ENCODE results near the gene MAST4. TPM values are rescaled to one million over a fixed set of nuclear protein-coding genes. Genes with fewer than 3 reads are reported as not detected.

Gene MAST4
- total and polyA plus RNA-seq, 2 experiments from 2014 or later, result 4.2 to 6.0 TPM

DNA sequence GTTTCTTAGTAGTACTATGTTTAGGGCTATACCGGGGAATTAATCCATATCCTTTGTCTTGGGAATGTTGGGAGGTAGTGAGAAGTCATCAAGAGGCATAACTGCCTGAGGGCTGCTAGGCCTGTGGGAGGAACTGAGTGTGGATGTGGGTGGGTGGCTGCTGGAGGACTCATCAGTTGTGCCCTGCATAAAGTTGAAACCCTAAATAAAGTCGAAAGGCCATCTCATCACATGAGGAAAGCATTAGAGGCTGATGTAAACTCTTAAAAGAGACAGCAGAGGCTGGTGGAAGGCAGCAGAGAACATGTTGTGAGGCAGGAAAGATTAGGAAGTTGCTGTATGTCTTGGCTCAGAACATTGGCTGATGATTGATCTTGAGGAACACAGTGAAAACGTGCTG lies 143.8 kb downstream of the MAST4 start:
- H3K9ac ChIP-seq, result no peak overlapping the region
- no peaks in the 10 kb centered on the region for H3K36me3 ChIP-seq (ENCODE audit: low read depth)
- H3K27me3 ChIP-seq (replicated peaks; ENCODE audit: insufficient read depth), result no peaks in the 10 kb centered on the region
- WGBS, 2 experiments (ENCODE audit: low coverage in 1 of 2, low lambda C conversion rate in 2 of 2, missing lambda C conversion rate in 2 of 2), result 43 to 47% methylated on average over 3 of the region's 3 CpGs
- no peak overlapping the region for H3K4me3 ChIP-seq
- H3K79me2 ChIP-seq (ENCODE audit: insufficient read depth), result no peaks in the 10 kb centered on the region
- H3F3A ChIP-seq (ENCODE audit: insufficient read depth), result peaks cover 11% of the 10 kb centered on the region
- no peaks in the 10 kb centered on the region for H4K20me1 ChIP-seq (ENCODE audit: insufficient read depth)
- 0 out of 2 replicates have a peak overlapping the region, but pooled peaks have one; percentile 10 for H2AFZ ChIP-seq
- in situ Hi-C loops (cut with MboI), result no loop called here
- no peaks in the 10 kb centered on the region for H3K9me3 ChIP-seq (ENCODE audit: low read depth)
- no peaks in the 10 kb centered on the region for H3K9me2 ChIP-seq (ENCODE audit: insufficient read depth)
- peaks cover 7% of the 10 kb centered on the region for H3K4me1 ChIP-seq (ENCODE audit: insufficient read depth)
- TF ChIP-seq EZH2phosphoT487 (IDR thresholded peaks at IDR 0.05; ENCODE audit: insufficient read depth, low read depth), result no peak
- TF ChIP-seq EZH2 (IDR thresholded peaks at IDR 0.05; ENCODE audit: insufficient read depth, poor library complexity, severe bottlenecking), result no peak
- H3K27ac ChIP-seq, result no peak overlapping the region
- DNase-seq, result peak; percentile 39
- H3K4me2 ChIP-seq (ENCODE audit: unreplicated experiment), result no peak overlapping the region

DNA sequence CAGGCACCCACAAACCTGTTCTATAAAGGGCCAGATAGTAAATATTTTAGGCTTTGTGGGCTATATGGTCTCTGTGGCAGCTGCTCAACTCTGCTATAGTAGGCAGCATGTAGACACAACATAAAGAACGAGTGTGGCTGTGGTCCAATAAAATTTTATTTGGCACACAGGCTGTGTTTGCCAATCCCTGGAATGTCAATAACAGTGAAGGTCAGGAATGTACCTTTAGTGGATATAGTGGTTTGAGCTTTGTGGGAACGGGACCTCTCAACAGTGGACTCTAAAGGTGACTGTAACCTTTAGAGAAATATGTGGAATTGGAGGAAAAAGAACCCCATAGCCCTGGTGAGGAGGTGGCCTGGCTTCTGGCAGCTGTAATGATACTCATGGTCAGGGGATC lies 145.2 kb downstream of the MAST4 start:
- WGBS, 2 experiments (ENCODE audit: low coverage in 1 of 2, low lambda C conversion rate in 2 of 2, missing lambda C conversion rate in 2 of 2), result 81 to 91% methylated on average over 2 of the region's 2 CpGs

DNA sequence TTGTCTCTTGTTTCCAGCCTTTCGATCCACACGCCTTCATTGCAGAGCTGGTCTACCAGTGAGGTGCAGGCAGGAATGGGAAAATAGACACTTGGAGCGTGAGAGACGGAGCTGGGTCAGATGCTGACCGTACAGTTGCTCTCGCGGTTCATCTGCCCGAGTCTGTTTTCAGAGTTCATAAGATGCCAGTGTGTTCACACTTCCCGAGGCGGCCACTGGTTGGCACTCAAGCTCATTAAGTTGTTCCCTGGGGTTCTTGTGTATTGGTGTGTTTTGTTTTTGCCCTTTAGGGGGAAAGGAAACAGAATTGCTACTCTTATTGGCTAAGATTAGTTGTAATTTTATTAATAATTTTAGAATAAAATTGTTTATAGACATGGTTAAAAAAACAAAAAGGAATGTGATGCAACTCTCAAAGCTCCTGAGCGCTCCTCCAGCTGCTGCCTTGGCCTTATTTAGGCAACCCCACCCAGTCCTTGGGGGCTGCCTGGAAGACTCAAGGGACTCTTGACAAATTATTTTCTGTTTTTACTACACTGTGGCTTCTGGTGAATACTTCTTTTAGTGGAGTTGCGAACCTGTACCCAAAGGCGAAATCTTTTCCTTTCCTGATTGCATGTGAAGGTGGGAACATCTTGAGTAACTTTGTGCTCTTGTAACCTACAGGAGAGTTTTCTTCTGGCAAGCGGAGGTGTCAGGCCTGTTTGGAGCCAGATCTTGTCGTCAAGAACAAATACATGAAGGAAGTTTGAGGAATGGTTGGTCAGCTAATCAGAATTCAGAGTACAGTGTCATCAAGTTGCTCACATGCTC lies 146.1 kb downstream of the MAST4 start:
- Histone ChIP-seq H3K9me3 (ENCODE audit: low read depth) (no peaks in the 10 kb centered on the region), H3K9ac (no peak overlapping the region), H3K79me2 (ENCODE audit: insufficient read depth) (no peaks in the 10 kb centered on the region), H4K20me1 (ENCODE audit: insufficient read depth) (no peaks in the 10 kb centered on the region), H3K4me2 (ENCODE audit: unreplicated experiment) (no peak overlapping the region), H2AFZ (no peak overlapping the region), H3K27ac (no peak overlapping the region), H3K9me2 (ENCODE audit: insufficient read depth) (no peaks in the 10 kb centered on the region), H3K36me3 (ENCODE audit: low read depth) (no peaks in the 10 kb centered on the region), H3K27me3 (replicated peaks; ENCODE audit: insufficient read depth) (no peaks in the 10 kb centered on the region), H3F3A (ENCODE audit: insufficient read depth) (peaks cover 11% of the 10 kb centered on the region), H3K4me3 (no peak overlapping the region), H3K4me1 (ENCODE audit: insufficient read depth) (peaks cover 7% of the 10 kb centered on the region)
- in situ Hi-C loops (cut with MboI), result no loop called here
- TF ChIP-seq EZH2 (IDR thresholded peaks at IDR 0.05; ENCODE audit: insufficient read depth, poor library complexity, severe bottlenecking), result no peak
- TF ChIP-seq EZH2phosphoT487 (IDR thresholded peaks at IDR 0.05; ENCODE audit: insufficient read depth, low read depth), result no peak
- DNase-seq, result no peak
- 71 to 72% methylated on average over 15 of the region's 15 CpGs for WGBS, 2 experiments (ENCODE audit: low coverage in 1 of 2, low lambda C conversion rate in 2 of 2, missing lambda C conversion rate in 2 of 2)

More for the DNA sequence above, 145.2 kb downstream of the MAST4 start:
- H3K4me2 ChIP-seq (ENCODE audit: unreplicated experiment), result no peak overlapping the region
- peaks cover 7% of the 10 kb centered on the region for H3K4me1 ChIP-seq (ENCODE audit: insufficient read depth)
- no peak overlapping the region for H3K27ac ChIP-seq
- in situ Hi-C loops (cut with MboI), result no loop called here
- H4K20me1 ChIP-seq (ENCODE audit: insufficient read depth), result no peaks in the 10 kb centered on the region
- no peak for DNase-seq
- H3F3A ChIP-seq (ENCODE audit: insufficient read depth), result peaks cover 11% of the 10 kb centered on the region
- no peak overlapping the region for H3K9ac ChIP-seq
- no peaks in the 10 kb centered on the region for H3K9me2 ChIP-seq (ENCODE audit: insufficient read depth)
- no peak overlapping the region for H3K4me3 ChIP-seq
- H3K27me3 ChIP-seq (replicated peaks; ENCODE audit: insufficient read depth), result no peaks in the 10 kb centered on the region
- no peak overlapping the region for H2AFZ ChIP-seq
- H3K79me2 ChIP-seq (ENCODE audit: insufficient read depth), result no peaks in the 10 kb centered on the region
- TF ChIP-seq EZH2 (IDR thresholded peaks at IDR 0.05; ENCODE audit: insufficient read depth, poor library complexity, severe bottlenecking) (no peak), EZH2phosphoT487 (IDR thresholded peaks at IDR 0.05; ENCODE audit: insufficient read depth, low read depth) (no peak)
- no peaks in the 10 kb centered on the region for H3K36me3 ChIP-seq (ENCODE audit: low read depth)
- H3K9me3 ChIP-seq (ENCODE audit: low read depth), result no peaks in the 10 kb centered on the region

DNA sequence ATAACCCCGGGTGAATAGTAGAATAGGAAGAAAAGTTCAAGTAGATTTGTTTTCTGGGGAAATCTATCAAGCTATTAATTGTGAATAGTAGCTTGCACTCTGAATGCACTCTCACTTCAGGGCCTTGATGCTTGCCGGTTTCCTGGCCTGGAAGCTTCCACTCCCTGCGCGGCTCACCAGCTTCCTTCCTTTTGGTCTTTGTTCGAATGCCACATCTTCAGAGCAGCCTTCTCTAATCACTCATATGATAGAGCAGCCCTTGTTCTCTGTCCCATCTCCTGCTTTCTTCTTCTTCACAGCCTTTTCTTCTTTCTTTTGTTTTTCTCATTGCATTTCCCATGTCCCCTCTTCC lies 146.7 kb downstream of the MAST4 start:
- no peak overlapping the region for H3K4me3 ChIP-seq
- H3K4me1 ChIP-seq (ENCODE audit: insufficient read depth), result peaks cover 7% of the 10 kb centered on the region
- no peak overlapping the region for H3K9ac ChIP-seq
- H3K9me3 ChIP-seq (ENCODE audit: low read depth), result no peaks in the 10 kb centered on the region
- H3F3A ChIP-seq (ENCODE audit: insufficient read depth), result peaks cover 11% of the 10 kb centered on the region
- H3K9me2 ChIP-seq (ENCODE audit: insufficient read depth), result no peaks in the 10 kb centered on the region
- WGBS, 2 experiments (ENCODE audit: low coverage in 1 of 2, low lambda C conversion rate in 2 of 2, missing lambda C conversion rate in 2 of 2), result 80 to 89% methylated on average over 5 of the region's 5 CpGs
- H3K27me3 ChIP-seq (replicated peaks; ENCODE audit: insufficient read depth), result no peaks in the 10 kb centered on the region
- in situ Hi-C loops (cut with MboI), result no loop called here
- H3K79me2 ChIP-seq (ENCODE audit: insufficient read depth), result no peaks in the 10 kb centered on the region
- no peak overlapping the region for H3K27ac ChIP-seq
- TF ChIP-seq EZH2 (IDR thresholded peaks at IDR 0.05; ENCODE audit: insufficient read depth, poor library complexity, severe bottlenecking), result no peak
- TF ChIP-seq EZH2phosphoT487 (IDR thresholded peaks at IDR 0.05; ENCODE audit: insufficient read depth, low read depth), result no peak
- no peaks in the 10 kb centered on the region for H4K20me1 ChIP-seq (ENCODE audit: insufficient read depth)
- no peak overlapping the region for H3K4me2 ChIP-seq (ENCODE audit: unreplicated experiment)
- H2AFZ ChIP-seq, result no peak overlapping the region
- no peak for DNase-seq
- no peaks in the 10 kb centered on the region for H3K36me3 ChIP-seq (ENCODE audit: low read depth)
